Retinal pigment epithelial cell (primary cell): ENCODE data around the gene MRPS7.

Experiments
- DNase-seq: peaks from one replicate; pipeline ENCODE4 v3.0.0-alpha.2; 2010; ENCODE audit warnings: low read depth
- H3K4me3 ChIP-seq: 2 replicates; pipeline ENCODE4 v1.5.1; 2011; ENCODE audit warnings: mild to moderate bottlenecking, low read length, control low read depth, moderate library complexity
- CTCF ChIP-seq: conservative IDR thresholded peaks from 2 replicates; pipeline ENCODE4 v1.5.1; 2011; ENCODE audit warnings: low read depth, low read length, control low read depth, inconsistent platforms

The MRPS7 gene

GRCh38 chr17:75267411-75268232 is 5.9 kb downstream of the MRPS7 start:
- no peak for DNase-seq
- H3K4me3 ChIP-seq: no peak overlapping the region
- TF ChIP-seq CTCF: no peak

GRCh38 chr17:75269844-75270217 is 8.2 kb downstream of the MRPS7 start:
- DNase-seq: no peak

GRCh38 chr17:75270218-75270965 is 8.7 kb downstream of the MRPS7 start:
- H3K4me3 ChIP-seq: peak overlapping the region; percentile 88
- DNase-seq: peak; percentile 69
- TF ChIP-seq CTCF: peak; percentile 61

More at GRCh38 chr17:75269844-75270217, 8.2 kb downstream of the MRPS7 start:
- H3K4me3 ChIP-seq: peak overlapping the region; percentile 88
- TF ChIP-seq CTCF: no peak

- DNase-seq: no peak
- peak within 1 kb of the TSS; percentile 88 for H3K4me3 ChIP-seq
- TF ChIP-seq CTCF: no peak
Observed at GRCh38 chr17:75270966-75271232, 9.2 kb downstream of the MRPS7 start, which contains the start of gene MIF4GD. MIF4GD (minus strand) TSS chr17:75271231; CDS start chr17:75270195, 1,036 bp downstream.

GRCh38 chr17:75271233-75271954 is 9.7 kb downstream of the MRPS7 start:
- peak overlapping the region; percentile 71 for H3K4me3 ChIP-seq
- peak; percentile 43 for TF ChIP-seq CTCF
- DNase-seq: no peak

GRCh38 chr17:75271955-75272847 is 10.5 kb downstream of the MRPS7 start:
- no peak for TF ChIP-seq CTCF
- peak overlapping the region; percentile 71 for H3K4me3 ChIP-seq
- no peak for DNase-seq
